ENCODE measurements around the gene POLR2J. TPM values are rescaled to one million over a fixed set of nuclear protein-coding genes. Genes with fewer than 3 reads are reported as not detected.

POLR2J gene
- total and polyA plus RNA-seq, 10 of the 15 experiments (the other 5 are each of a cell fraction or from before 2014, with no cell fraction given): 16.4 to 119 (median 77.4) TPM

DNA sequence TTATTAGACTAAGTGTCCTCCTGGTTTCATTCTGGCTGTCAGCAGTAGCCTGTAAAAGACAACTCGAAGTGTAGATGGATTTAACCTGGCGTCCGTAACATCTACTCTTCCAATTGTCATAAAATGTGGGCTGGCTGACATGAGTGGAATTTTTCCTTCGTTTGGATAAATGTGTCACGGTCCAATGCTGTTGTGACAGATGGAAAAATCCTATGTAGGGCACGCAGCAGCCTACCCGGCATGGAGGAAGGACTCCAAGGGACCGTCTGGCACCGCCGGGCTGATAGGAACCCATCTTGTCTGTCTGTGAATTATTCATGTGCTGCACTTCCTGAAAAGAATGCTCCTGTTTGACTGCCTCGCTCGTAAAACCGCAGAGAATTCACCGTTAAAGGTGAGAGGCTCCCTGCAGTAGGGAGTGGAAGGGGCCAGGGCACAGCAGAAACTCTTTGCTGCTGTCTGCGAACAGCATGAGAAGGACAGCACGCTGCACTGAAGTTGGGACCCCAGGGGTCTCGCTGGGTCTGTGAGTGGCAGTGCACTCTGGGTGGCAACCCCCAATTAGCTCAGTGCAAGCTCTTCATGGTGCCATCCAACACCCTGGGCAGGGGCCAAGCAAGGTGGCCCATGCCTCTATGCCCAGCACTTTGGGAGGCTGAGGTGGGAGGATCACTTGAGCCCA is 47.0 kb downstream of the POLR2J start (continued):
- TF ChIP-seq, protein P1, sequence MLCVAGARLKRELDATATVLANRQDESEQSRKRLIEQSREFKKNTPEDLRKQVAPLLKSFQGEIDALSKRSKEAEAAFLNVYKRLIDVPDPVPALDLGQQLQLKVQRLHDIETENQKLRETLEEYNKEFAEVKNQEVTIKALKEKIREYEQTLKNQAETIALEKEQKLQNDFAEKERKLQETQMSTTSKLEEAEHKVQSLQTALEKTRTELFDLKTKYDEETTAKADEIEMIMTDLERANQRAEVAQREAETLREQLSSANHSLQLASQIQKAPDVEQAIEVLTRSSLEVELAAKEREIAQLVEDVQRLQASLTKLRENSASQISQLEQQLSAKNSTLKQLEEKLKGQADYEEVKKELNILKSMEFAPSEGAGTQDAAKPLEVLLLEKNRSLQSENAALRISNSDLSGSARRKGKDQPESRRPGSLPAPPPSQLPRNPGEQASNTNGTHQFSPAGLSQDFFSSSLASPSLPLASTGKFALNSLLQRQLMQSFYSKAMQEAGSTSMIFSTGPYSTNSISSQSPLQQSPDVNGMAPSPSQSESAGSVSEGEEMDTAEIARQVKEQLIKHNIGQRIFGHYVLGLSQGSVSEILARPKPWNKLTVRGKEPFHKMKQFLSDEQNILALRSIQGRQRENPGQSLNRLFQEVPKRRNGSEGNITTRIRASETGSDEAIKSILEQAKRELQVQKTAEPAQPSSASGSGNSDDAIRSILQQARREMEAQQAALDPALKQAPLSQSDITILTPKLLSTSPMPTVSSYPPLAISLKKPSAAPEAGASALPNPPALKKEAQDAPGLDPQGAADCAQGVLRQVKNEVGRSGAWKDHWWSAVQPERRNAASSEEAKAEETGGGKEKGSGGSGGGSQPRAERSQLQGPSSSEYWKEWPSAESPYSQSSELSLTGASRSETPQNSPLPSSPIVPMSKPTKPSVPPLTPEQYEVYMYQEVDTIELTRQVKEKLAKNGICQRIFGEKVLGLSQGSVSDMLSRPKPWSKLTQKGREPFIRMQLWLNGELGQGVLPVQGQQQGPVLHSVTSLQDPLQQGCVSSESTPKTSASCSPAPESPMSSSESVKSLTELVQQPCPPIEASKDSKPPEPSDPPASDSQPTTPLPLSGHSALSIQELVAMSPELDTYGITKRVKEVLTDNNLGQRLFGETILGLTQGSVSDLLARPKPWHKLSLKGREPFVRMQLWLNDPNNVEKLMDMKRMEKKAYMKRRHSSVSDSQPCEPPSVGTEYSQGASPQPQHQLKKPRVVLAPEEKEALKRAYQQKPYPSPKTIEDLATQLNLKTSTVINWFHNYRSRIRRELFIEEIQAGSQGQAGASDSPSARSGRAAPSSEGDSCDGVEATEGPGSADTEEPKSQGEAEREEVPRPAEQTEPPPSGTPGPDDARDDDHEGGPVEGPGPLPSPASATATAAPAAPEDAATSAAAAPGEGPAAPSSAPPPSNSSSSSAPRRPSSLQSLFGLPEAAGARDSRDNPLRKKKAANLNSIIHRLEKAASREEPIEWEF (IDR thresholded peaks at IDR 0.05; ENCODE audit: insufficient replicate concordance, low read depth, low read length): no peak
- TF ChIP-seq, protein P2, sequence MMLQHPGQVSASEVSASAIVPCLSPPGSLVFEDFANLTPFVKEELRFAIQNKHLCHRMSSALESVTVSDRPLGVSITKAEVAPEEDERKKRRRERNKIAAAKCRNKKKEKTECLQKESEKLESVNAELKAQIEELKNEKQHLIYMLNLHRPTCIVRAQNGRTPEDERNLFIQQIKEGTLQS (IDR thresholded peaks at IDR 0.05; ENCODE audit: borderline replicate concordance, extremely low read depth, low read depth, low read length): no peak
- TF ChIP-seq, protein P3, sequence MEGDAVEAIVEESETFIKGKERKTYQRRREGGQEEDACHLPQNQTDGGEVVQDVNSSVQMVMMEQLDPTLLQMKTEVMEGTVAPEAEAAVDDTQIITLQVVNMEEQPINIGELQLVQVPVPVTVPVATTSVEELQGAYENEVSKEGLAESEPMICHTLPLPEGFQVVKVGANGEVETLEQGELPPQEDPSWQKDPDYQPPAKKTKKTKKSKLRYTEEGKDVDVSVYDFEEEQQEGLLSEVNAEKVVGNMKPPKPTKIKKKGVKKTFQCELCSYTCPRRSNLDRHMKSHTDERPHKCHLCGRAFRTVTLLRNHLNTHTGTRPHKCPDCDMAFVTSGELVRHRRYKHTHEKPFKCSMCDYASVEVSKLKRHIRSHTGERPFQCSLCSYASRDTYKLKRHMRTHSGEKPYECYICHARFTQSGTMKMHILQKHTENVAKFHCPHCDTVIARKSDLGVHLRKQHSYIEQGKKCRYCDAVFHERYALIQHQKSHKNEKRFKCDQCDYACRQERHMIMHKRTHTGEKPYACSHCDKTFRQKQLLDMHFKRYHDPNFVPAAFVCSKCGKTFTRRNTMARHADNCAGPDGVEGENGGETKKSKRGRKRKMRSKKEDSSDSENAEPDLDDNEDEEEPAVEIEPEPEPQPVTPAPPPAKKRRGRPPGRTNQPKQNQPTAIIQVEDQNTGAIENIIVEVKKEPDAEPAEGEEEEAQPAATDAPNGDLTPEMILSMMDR (IDR thresholded peaks at IDR 0.05 in 2 of 3, conservative IDR thresholded peaks at IDR 0.05 in 1 of 3; ENCODE audit: control insufficient read depth in 2 of 3, extremely low read depth in 1 of 3, insufficient read depth in 1 of 3, low read depth in 3 of 3, low read length in 3 of 3): no peak
- TF ChIP-seq DPF2 (IDR thresholded peaks at IDR 0.05): 0 out of 2 replicates have a peak, but pooled peaks have one; percentile 50
- 0 out of 2 replicates have a peak, but pooled peaks have one; percentile 54 for TF ChIP-seq ASH2L (IDR thresholded peaks at IDR 0.05; ENCODE audit: borderline replicate concordance, low read depth)
- TF ChIP-seq GATAD2B (conservative IDR thresholded peaks at IDR 0.05; ENCODE audit: low read depth): peak; percentile 43; the same call in 1 of the 2 replicates
- TF ChIP-seq NBN (IDR thresholded peaks at IDR 0.05): peak; percentile 30; the same call in 1 of the 2 replicates
- TF ChIP-seq POLR2A (IDR thresholded peaks at IDR 0.05; ENCODE audit: low read depth, low read length): peak; percentile 65; the same call in 1 of the 2 replicates
- TF ChIP-seq EGR1 (IDR thresholded peaks at IDR 0.05; ENCODE audit: borderline replicate concordance in 1 of 2, low read depth in 2 of 2, low read length in 2 of 2): no peak
- TF ChIP-seq CBFB (IDR thresholded peaks at IDR 0.05; ENCODE audit: low read depth): peak; percentile 50; the same call in 1 of the 2 replicates
- 0 out of 2 replicates have a peak, but pooled peaks have one; percentile 8 for TF ChIP-seq CREM (IDR thresholded peaks at IDR 0.05; ENCODE audit: low read depth)
- TF ChIP-seq, protein P4, sequence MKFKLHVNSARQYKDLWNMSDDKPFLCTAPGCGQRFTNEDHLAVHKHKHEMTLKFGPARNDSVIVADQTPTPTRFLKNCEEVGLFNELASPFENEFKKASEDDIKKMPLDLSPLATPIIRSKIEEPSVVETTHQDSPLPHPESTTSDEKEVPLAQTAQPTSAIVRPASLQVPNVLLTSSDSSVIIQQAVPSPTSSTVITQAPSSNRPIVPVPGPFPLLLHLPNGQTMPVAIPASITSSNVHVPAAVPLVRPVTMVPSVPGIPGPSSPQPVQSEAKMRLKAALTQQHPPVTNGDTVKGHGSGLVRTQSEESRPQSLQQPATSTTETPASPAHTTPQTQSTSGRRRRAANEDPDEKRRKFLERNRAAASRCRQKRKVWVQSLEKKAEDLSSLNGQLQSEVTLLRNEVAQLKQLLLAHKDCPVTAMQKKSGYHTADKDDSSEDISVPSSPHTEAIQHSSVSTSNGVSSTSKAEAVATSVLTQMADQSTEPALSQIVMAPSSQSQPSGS (IDR thresholded peaks at IDR 0.05; ENCODE audit: low read length): no peak
- no peak for TF ChIP-seq JUNB (IDR thresholded peaks at IDR 0.05)
- TF ChIP-seq, protein P5, sequence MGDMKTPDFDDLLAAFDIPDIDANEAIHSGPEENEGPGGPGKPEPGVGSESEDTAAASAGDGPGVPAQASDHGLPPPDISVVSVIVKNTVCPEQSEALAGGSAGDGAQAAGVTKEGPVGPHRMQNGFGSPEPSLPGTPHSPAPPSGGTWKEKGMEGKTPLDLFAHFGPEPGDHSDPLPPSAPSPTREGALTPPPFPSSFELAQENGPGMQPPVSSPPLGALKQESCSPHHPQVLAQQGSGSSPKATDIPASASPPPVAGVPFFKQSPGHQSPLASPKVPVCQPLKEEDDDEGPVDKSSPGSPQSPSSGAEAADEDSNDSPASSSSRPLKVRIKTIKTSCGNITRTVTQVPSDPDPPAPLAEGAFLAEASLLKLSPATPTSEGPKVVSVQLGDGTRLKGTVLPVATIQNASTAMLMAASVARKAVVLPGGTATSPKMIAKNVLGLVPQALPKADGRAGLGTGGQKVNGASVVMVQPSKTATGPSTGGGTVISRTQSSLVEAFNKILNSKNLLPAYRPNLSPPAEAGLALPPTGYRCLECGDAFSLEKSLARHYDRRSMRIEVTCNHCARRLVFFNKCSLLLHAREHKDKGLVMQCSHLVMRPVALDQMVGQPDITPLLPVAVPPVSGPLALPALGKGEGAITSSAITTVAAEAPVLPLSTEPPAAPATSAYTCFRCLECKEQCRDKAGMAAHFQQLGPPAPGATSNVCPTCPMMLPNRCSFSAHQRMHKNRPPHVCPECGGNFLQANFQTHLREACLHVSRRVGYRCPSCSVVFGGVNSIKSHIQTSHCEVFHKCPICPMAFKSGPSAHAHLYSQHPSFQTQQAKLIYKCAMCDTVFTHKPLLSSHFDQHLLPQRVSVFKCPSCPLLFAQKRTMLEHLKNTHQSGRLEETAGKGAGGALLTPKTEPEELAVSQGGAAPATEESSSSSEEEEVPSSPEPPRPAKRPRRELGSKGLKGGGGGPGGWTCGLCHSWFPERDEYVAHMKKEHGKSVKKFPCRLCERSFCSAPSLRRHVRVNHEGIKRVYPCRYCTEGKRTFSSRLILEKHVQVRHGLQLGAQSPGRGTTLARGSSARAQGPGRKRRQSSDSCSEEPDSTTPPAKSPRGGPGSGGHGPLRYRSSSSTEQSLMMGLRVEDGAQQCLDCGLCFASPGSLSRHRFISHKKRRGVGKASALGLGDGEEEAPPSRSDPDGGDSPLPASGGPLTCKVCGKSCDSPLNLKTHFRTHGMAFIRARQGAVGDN (IDR thresholded peaks at IDR 0.05): peak; percentile 78
- TF ChIP-seq HDGF (IDR thresholded peaks at IDR 0.05): no peak
- TF ChIP-seq MTA2 (IDR thresholded peaks at IDR 0.05; ENCODE audit: low read depth): peak; percentile 27; the same call in 1 of the 2 replicates
